Activated CD4-positive, alpha-beta memory T cell treated with anti-CD3 and anti-CD28 coated beads for 36 hours (primary cell): ENCODE data around the gene ABCA12. TPM values are rescaled to one million over a fixed set of nuclear protein-coding genes. Genes with fewer than 3 reads are reported as not detected.

Experiments used
- CTCF ChIA-PET: fragments of 350-600 bp; sonication (Branson Sonifier 250); formaldehyde crosslinking; loops from one replicate; lab custom pipeline; 2021; ENCODE audit warnings: antibody characterized with exemption, inconsistent platforms; lab: Charles Lee
- POLR2A ChIA-PET: fragments of 350-600 bp; sonication (Branson Sonifier 250); formaldehyde crosslinking; loops from one replicate; lab custom pipeline; 2021; ENCODE audit warnings: antibody characterized with exemption; lab: Charles Lee
- DNase-seq: peaks from one replicate; pipeline ENCODE4 v3.0.0-alpha.2; 2020
- H3K27ac Mint-ChIP-seq: one replicate; pipeline ENCODE4 v1.8.0; 2021; ENCODE audit warnings: mixed read lengths
- H3K27me3 Mint-ChIP-seq: one replicate; pipeline ENCODE4 v1.8.0; 2021; ENCODE audit warnings: mixed read lengths
- H3K36me3 Mint-ChIP-seq: one replicate; pipeline ENCODE4 v1.8.0; 2021; ENCODE audit warnings: mixed read lengths
- H3K4me1 Mint-ChIP-seq: one replicate; pipeline ENCODE4 v1.8.0; 2021; ENCODE audit warnings: low read depth, mixed read lengths
- H3K4me3 Mint-ChIP-seq: one replicate; pipeline ENCODE4 v1.8.0; 2021; ENCODE audit warnings: mild to moderate bottlenecking, mixed read lengths
- H3K9me3 Mint-ChIP-seq: one replicate; pipeline ENCODE4 v1.8.0; 2021; ENCODE audit warnings: mixed read lengths
- intact Hi-C: fragments of 100-400 bp; cut with micrococcal nuclease; formaldehyde crosslinking; loops from one replicate; pipeline ENCODE4 v1.15.1; 2023
- total RNA-seq, 2 experiments: library from RNA; stranded (reverse); gene quantifications; one replicate each; pipeline ENCODE4 v1.2.3, GENCODE V29; 2021

Gene ABCA12
- total RNA-seq, 2 experiments from 2014 or later, result not detected

DNA sequence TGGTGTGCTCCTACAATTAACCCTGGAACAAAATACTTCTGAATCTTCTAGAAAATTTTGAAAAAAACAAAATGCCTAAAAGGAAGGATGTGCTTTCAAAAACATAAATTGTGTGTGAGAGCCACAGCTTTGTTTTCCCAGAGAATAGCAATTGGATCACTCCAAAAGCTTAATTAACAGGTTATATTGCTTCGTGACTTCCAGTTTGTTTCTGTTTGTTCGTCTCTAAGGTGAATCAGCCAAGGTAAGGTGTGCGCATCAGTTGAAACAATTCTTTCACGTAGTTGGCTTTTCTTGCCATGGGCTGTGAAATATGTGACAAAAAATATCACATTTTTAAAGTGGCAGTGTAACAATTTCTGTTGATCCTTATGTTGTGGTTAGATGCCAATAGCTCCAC lies 238.7 kb downstream of the ABCA12 start:
- Mint-ChIP-seq H3K9me3 (no peaks in the 10 kb centered on the region), H3K27me3 (peaks cover 3% of the 10 kb centered on the region), H3K4me3 (no peak overlapping the region), H3K27ac (no peak overlapping the region), H3K4me1 (no peaks in the 10 kb centered on the region), H3K36me3 (no peaks in the 10 kb centered on the region)
- ChIA-PET CTCF (no interaction called here), POLR2A (no interaction called here)
- no peak for DNase-seq
- intact Hi-C loops, result no loop called here

DNA sequence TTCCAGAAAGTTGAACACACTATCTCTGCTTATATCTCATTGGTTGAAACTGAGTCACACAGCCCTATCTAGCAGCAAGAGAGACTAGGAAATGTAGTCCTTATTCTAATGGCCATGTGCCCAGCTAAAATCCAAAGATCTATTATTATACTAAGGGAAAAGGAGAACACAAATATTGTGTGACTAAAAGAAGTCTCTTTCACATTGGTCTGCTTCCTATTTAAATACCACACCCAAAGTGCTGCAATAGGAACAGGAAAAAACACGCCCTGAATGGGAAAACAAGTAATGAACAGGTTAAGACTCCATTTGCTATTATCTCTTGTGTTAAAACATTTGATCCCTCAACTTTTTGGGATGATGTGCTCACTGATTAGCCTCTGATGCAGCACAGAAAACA lies 242.2 kb downstream of the ABCA12 start:
- ChIA-PET POLR2A (no interaction called here), CTCF (no interaction called here)
- H3K27ac Mint-ChIP-seq, result no peak overlapping the region
- no peak overlapping the region for H3K4me3 Mint-ChIP-seq
- no peak for DNase-seq
- H3K9me3 Mint-ChIP-seq, result no peaks in the 10 kb centered on the region
- H3K27me3 Mint-ChIP-seq, result peaks cover 3% of the 10 kb centered on the region
- no peaks in the 10 kb centered on the region for H3K36me3 Mint-ChIP-seq
- H3K4me1 Mint-ChIP-seq, result no peaks in the 10 kb centered on the region
- intact Hi-C loops, result no loop called here

DNA sequence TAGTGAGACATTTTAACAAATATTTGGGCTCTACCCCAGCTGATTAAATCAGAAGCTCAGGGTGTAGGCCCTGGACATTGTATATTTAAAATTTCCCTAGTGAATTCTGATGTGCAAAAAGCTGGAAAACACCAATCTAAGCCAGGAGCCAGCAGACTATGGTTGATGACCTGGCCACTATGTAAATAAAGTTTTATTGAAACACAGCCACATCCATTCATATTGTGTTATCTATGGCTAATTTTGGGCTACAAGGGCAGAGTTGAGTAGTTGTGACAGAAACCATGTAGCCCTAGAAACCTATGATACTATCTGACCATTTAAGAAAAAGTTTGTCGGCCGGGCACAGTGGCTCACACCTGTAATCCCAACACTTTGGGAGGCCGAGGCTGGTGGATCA lies 243.0 kb downstream of the ABCA12 start:
- Mint-ChIP-seq H3K27me3 (peaks cover 3% of the 10 kb centered on the region), H3K9me3 (no peaks in the 10 kb centered on the region), H3K4me3 (no peak overlapping the region), H3K4me1 (no peaks in the 10 kb centered on the region), H3K27ac (no peak overlapping the region), H3K36me3 (no peaks in the 10 kb centered on the region)
- no peak for DNase-seq
- ChIA-PET CTCF (no interaction called here), POLR2A (no interaction called here)
- intact Hi-C loops, result no loop called here

DNA sequence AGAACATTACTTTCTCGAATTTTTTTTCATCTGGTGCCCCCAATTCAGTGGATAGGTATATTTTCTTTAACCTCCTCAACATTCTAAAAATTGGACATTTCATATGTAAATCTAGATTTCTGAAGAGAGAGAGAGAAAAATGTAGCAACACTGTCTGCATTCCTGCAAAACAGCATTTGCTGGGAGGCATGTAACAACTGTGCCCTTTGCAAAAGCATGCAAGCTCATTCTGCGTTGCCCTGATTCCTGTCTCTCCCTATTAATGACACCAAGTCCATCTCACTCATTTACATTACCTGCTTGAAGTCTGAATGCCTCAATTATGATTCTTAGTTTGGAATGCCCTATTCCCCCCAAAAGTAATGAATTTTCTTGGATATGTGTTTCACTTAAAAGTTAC lies 249.1 kb downstream of the ABCA12 start:
- ChIA-PET CTCF (no interaction called here), POLR2A (no interaction called here)
- DNase-seq, result no peak
- Mint-ChIP-seq H3K4me1 (no peaks in the 10 kb centered on the region), H3K4me3 (no peak overlapping the region), H3K36me3 (no peaks in the 10 kb centered on the region), H3K27me3 (no peaks in the 10 kb centered on the region), H3K27ac (no peak overlapping the region), H3K9me3 (no peaks in the 10 kb centered on the region)
- intact Hi-C loops, result no loop called here

DNA sequence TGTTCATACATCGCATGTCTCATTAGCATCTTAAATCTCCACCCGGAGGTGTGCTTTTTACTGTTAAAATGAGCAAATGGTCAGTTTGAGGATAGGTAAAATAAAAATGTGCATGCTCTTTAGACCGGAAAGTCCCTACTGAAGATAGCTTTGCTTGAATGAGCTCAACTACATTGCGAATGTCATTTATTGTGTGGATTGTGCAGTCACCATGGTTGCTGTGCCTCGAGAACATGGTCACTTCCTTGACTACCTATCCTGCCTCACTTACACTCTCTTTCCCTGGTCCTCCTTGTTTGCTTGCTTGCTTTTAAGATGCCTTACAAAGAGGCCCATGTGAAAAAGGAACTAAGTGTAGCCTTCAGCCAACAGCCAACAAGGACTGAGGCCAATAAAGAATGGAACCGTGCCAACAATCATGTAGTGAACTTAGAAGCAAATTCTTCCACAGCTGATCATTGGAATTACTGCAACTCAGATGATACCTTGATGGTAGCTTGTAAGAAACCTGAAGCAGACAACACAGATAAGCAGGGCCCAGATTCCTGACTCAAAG lies 256.7 kb downstream of the ABCA12 start:
- Mint-ChIP-seq H3K27me3 (no peaks in the 10 kb centered on the region), H3K4me1 (no peaks in the 10 kb centered on the region), H3K36me3 (no peaks in the 10 kb centered on the region), H3K9me3 (no peaks in the 10 kb centered on the region), H3K27ac (no peak overlapping the region), H3K4me3 (no peak overlapping the region)
- POLR2A ChIA-PET, result no interaction called here
- DNase-seq, result no peak
- intact Hi-C loops, result no loop called here
- CTCF ChIA-PET, result no interaction called here

Other genes starting within 250 kb of the ABCA12 start
- gene ATIC, start 173.4 kb upstream of the ABCA12 start, total RNA-seq, result 100 to 1,000 TPM; 256 to 261 TPM